ENCODE measurements around the gene EMC8. TPM values are rescaled to one million over a fixed set of nuclear protein-coding genes. Genes with fewer than 3 reads are reported as not detected.
A peak's percentile ranks its signal among the peaks of the same experiment; 100 is the strongest.
"Not testable (repeated sequence)": the region's sequence is repeated elsewhere in the genome, so short reads cannot be mapped to it uniquely, and the experiment has no call there.

EMC8 gene
- total RNA-seq: 21.8 TPM
- long read RNA-seq, transcript EMC8-201 (5 exons, 1,962 nt): major isoform, 120 of 131 reads
- long read RNA-seq, partial matches to known transcripts: 3 of 131 reads
- long read RNA-seq, other reads (novel, unspliced or antisense): 2 of 131 reads

- intact Hi-C loops (cut with DNase I): no loop called here
- peak; percentile 99 for ATAC-seq (ENCODE audit: poor library complexity)
- DNase-seq: peak; percentile 98
These were observed at the start of gene EMC8, which contains the start of gene COX4I1 for GRCh38 chr16:85799497-85800320. EMC8 (minus strand) TSS chr16:85799544; CDS start chr16:85799295, 249 bp downstream. COX4I1 (plus strand) TSS chr16:85799695; CDS start chr16:85801206, 1,511 bp downstream.

DNA sequence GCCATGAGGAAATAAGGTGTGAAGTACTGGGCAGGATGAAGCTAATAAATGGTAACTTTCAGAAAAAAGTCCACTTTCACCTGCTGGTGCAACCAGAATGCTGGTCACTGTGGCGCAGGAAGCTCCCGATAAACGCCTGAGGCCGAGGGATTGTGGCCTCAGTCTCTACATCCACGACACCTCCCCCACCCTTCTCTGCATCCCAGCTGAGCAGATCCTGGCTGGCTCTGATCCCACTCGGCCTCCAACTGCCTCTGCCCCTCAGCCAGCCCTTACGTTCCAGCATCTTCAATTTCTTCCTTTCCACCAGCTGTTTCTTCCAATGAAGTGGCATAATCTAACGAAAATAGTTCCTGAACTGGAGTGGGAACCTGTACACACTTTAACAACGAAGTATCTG lies 49.6 kb upstream of the EMC8 start:
- ATAC-seq (ENCODE audit: poor library complexity): no peak
- intact Hi-C loops (cut with DNase I): no loop called here
- DNase-seq: no peak

- DNase-seq (no peak), ATAC-seq (ENCODE audit: poor library complexity) (no peak)
- intact Hi-C loops (cut with DNase I): no loop called here
These were observed 48.6 kb upstream of the EMC8 start for GRCh38 chr16:85847681-85848601.

DNA sequence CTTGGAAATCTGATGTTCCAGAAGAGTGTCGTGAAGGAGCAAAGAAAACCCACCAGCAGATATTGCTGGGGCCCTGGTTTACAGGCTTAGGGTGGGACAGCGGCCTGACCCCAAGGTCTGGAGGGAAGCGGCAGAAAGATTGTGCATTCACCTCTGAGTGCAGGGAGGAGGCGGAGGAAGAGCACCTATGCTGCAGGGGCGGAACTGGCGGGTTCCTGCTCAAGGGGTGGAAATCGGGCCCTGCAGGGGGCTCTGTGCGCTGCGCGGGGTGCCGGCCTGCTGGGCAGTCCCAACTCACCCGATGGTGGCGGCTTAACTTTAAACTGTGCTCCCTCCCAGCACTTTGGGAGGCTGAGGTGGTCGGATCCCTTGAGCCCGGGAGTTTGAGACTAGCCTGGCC lies 47.7 kb upstream of the EMC8 start:
- DNase-seq (no peak), ATAC-seq (ENCODE audit: poor library complexity) (no peak)
- intact Hi-C loops (cut with DNase I): no loop called here

DNA sequence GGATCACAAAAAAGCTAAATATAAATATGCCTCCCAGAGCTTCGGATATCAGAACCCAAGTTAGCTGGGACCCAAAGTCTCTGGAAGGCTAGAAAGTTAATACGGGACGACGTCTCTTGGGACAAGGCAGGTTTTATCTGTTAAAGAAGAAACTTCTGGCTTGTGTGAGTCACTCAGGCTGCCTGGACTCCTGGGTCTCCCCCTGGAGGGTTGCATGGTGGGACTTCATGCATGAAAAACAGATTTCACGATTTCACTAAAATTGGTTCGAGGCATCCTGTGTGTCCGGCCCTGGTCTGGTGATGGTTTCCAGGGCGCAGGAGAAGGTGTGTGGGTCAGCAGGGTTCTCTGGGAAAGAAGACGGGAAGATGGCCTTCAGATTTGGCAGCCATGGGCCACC lies 47.1 kb upstream of the EMC8 start:
- no peak for ATAC-seq (ENCODE audit: poor library complexity)
- no peak for DNase-seq

DNA sequence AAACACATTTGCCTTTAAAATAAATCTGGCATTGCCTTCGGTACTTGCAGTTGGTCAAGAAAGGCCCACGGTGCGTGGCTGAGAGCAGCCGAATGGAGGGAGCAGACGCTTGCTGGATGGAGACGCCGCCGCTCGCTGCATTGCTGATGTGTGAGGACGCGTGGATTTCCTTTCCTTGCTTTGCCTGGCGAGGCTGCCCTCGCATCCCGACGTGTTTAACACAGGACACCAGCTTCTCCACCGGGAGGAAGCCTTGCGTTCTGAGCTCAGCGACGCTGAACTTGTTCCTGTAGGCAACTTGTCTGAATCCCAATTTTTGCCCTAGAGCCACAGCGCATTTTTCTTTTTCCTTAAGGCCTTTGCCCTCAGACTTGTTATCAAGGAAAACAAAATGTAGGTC lies 45.9 kb upstream of the EMC8 start:
- DNase-seq (no peak), ATAC-seq (ENCODE audit: poor library complexity) (no peak)
- intact Hi-C loops (cut with DNase I): no loop called here

More for the DNA sequence above, 47.1 kb upstream of the EMC8 start:
- intact Hi-C loops (cut with DNase I): no loop called here

GRCh38 chr16:85844786-85845185 lies 45.4 kb upstream of the EMC8 start:
- ATAC-seq (ENCODE audit: poor library complexity) (no peak), DNase-seq (no peak)
- intact Hi-C loops (cut with DNase I): no loop called here

DNA sequence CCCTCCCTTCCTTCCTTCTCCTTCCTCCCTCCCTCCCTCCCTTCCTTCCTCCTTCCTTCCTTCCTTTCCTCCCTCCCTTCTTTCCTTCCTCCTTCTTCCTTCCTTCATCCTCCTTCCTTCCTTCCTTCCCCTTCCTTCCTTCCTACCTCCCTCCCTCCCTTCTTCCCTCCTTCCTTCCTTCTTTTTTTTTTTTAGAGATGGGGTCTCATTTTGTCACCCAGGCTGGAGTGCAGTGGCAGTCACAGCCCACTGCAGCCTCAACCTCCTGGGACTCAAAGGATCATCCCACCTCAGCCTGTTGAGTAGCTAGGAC lies 44.8 kb upstream of the EMC8 start:
- DNase-seq (no peak), ATAC-seq (ENCODE audit: poor library complexity) (no peak)
- intact Hi-C loops (cut with DNase I): no loop called here

DNA sequence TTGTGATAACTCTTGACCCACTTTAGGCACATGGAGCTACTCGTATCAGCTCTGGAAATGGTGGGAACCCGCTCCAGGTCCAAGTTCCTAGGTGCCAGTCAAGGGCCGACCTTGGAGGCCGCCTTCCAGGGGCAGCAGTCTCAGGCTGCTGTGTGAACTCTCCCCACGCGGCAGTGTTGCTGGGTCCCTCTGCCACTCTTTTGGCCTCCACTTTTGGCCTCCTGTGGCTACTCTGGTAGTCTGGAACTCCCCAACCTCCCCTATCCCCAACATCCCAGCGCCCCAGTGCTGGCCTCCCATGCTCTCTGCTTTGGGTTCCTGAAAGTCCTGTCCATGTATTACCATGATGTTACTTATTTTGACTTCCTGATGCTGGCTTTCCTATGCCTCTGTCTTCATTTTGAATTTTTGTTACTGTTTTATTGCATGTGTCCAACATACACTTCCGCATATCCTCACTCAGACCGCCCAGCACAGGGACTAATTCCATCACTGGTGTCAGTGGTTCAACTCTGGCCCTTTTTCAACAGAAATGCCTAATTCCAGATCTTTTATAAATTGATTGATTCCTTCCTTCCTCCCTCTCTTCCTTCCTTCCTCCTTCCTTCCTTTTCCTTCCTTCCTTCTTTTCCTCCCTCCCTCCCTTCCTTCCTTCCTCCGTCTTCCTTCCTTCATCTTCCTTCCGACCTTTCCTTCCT lies 44.3 kb upstream of the EMC8 start:
- ATAC-seq (ENCODE audit: poor library complexity): no peak
- DNase-seq: no peak
- intact Hi-C loops (cut with DNase I): no loop called here

DNA sequence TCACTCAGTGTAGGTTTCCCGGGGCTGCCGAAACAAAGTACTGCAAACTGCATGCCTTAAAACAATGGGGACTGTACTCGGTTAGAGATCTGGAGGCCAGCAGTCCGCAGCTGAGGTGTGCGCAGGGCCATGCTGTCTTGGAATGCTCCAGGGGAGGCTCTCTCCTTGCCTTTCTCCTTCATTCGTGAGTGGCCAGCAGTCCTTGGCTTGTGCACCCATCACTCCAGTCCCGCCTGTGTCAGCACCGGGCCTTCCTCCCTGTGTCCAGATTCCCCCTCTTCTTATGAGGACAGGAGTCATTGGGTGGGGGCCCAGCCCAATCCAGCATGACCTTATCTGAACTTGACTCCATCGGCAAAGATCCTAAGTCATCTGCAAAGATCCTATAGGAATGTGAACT lies 43.5 kb upstream of the EMC8 start:
- ATAC-seq (ENCODE audit: poor library complexity): no peak
- intact Hi-C loops (cut with DNase I): no loop called here
- DNase-seq: no peak

GRCh38 chr16:85842435-85842834 lies 43.1 kb upstream of the EMC8 start:
- intact Hi-C loops (cut with DNase I): no loop called here
- ATAC-seq (ENCODE audit: poor library complexity): no peak
- DNase-seq: no peak

- DNase-seq: no peak
- no peak for ATAC-seq (ENCODE audit: poor library complexity)
- intact Hi-C loops (cut with DNase I): no loop called here
These were observed 41.5 kb upstream of the EMC8 start for GRCh38 chr16:85840801-85841200.

DNA sequence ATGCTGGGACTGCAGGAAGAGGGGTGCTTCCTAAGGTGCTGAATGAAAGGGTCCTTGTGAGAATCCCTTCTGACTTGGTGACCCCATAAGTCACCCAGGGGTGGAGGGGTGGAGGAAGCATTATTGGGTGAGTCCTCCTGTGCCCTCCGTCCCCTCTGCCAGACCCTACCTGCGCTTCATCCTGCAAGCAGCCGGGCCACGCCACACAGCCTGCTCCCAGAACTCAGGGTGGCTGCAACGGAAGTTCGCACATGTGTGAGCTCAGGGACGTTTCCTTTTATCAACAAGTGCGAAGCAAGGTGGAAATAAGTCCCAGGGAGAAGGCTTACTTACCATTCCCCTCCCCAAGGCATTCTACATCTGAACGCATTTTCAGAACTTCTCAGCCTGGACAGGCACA lies 41.1 kb upstream of the EMC8 start:
- DNase-seq (no peak), ATAC-seq (ENCODE audit: poor library complexity) (no peak)
- intact Hi-C loops (cut with DNase I): no loop called here

- intact Hi-C loops (cut with DNase I): no loop called here
- ATAC-seq (ENCODE audit: poor library complexity): no peak
- no peak for DNase-seq
These were observed 40.4 kb upstream of the EMC8 start for GRCh38 chr16:85839681-85840240.

DNA sequence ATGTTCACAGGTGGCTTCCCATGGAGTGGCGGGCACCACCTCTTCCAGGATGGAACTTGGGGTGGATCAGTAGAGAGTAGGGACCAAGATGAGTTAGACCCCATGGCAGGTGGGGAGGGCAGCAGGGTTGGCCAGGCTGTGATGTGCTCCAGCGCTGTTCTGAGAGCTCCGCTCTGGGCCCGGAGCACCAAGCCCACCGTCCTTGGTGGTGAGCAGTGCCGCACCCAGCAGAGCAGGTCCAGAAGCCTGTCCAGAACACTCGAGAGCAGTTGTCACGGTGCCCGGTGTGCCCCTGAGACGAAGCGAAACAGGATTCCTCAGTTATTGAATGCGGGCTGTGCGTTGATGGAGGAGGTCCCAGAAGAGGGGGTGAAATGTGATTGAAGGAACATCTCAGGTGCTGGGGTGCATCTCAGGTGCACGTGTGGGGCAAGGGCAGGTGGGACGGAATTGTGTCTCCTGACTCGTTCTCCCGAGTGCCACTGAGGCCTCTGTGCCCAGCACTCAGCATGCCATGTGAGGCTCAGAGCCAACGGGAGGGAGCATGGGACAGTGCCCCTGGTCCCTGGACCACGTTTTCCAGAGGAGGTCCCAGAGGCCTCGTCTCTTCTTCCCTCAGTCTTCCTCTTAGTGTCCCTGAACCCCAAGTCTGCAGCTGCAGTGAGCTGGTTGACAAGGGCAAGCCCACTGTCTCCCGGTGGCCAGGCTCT lies 39.7 kb upstream of the EMC8 start:
- intact Hi-C loops (cut with DNase I): no loop called here
- DNase-seq (no peak), ATAC-seq (ENCODE audit: poor library complexity) (no peak)

GRCh38 chr16:85838381-85838780 lies 39.0 kb upstream of the EMC8 start:
- DNase-seq (no peak), ATAC-seq (ENCODE audit: poor library complexity) (no peak)
- intact Hi-C loops (cut with DNase I): no loop called here

GRCh38 chr16:85837654-85838053 lies 38.3 kb upstream of the EMC8 start:
- DNase-seq; ATAC-seq (ENCODE audit: poor library complexity); intact Hi-C loops (cut with DNase I): not testable (repeated sequence)
